Spleen (tissue), 7 donors: Measurements from ENCODE around the gene CHRNA7.

ENCODE experiments used
- CTCF ChIP-seq, 11 experiments: fragments of 200-600 bp in 7 of 11; fragments of 450-650 bp in 4 of 11; sonication (generic) in 4 of 11; IDR thresholded peaks in 8 of 11; conservative IDR thresholded peaks in 3 of 11; 1 replicate in 7 of 11; 2 replicates in 4 of 11; pipeline versions ENCODE4 v1.4.0 to v1.8.0; 2016 to 2021; ENCODE audit warnings: antibody characterized with exemption in 11 of 11, inconsistent platforms in 4 of 11, mild to moderate bottlenecking in 1 of 11
- POLR2A ChIP-seq, 3 donors: fragments of 450-650 bp; IDR thresholded peaks; one replicate each; pipeline ENCODE4 v1.5.1; 2017; ENCODE audit warnings: antibody characterized with exemption in 3 of 3, mild to moderate bottlenecking in 1 of 3
- POLR2AphosphoS5 ChIP-seq, 3 donors: sonication (generic); formaldehyde crosslinking; IDR thresholded peaks; one replicate each; pipeline ENCODE4 v1.5.1; 2017; ENCODE audit warnings: antibody characterized with exemption in 3 of 3
- donor health status: DM: no; HTN: no; CAD: no; lungs with moderate emphysema.
- donor health status: DM: no; HTN: no; CAD: no.
- donor health status: DM: no; HTN: no; CAD: no.

GRCh38 chr15:32119694-32120330 is 89.5 kb downstream of the CHRNA7 start:
- TF ChIP-seq CTCF (IDR thresholded peaks at IDR 0.05 in 8 of 11, conservative IDR thresholded peaks at IDR 0.05 in 3 of 11): no peak
- no peak for TF ChIP-seq POLR2A (IDR thresholded peaks at IDR 0.05)
- TF ChIP-seq POLR2AphosphoS5 (IDR thresholded peaks at IDR 0.05): no peak
